Large intestine (tissue), 12 donors: ENCODE results near the gene SH3RF3. TPM values are rescaled to one million over a fixed set of nuclear protein-coding genes. Genes with fewer than 3 reads are reported as not detected.
A peak's percentile ranks its signal among the peaks of the same experiment; 100 is the strongest.

Experiments used
- DNase-seq, 2 donors: peaks; one replicate each; pipeline versions ENCODE4 v3.0.0 to v3.0.0-alpha.2; 2013
- H3K27ac ChIP-seq: one replicate; pipeline ENCODE4 v1.5.1; 2013; ENCODE audit warnings: low read length
- H3K27me3 ChIP-seq: 2 replicates; pipeline ENCODE4 v1.6.1; 2013; ENCODE audit warnings: low read length; ENCODE audit not compliant: control insufficient read depth, insufficient read depth
- H3K36me3 ChIP-seq: 2 replicates; pipeline ENCODE4 v1.6.1; 2013; ENCODE audit warnings: low read length; ENCODE audit not compliant: control insufficient read depth, insufficient read depth
- H3K4me1 ChIP-seq: one replicate; pipeline ENCODE4 v1.6.1; 2013; ENCODE audit warnings: low read length; ENCODE audit not compliant: control insufficient read depth, insufficient read depth
- H3K4me3 ChIP-seq: one replicate; pipeline ENCODE4 v1.5.1; 2013; ENCODE audit warnings: low read length
- H3K9me3 ChIP-seq: one replicate; pipeline ENCODE4 v1.6.1; 2013; ENCODE audit warnings: mild to moderate bottlenecking, low read depth, low read length, moderate library complexity; ENCODE audit not compliant: control insufficient read depth
- WGBS: methylation state at CpG from one replicate; pipeline ENCODE4 v1.1.5; 2013; ENCODE audit warnings: low lambda C conversion rate; ENCODE audit not compliant: insufficient coverage; 5-methylcytosine and 5-hydroxymethylcytosine counted together
- long read RNA-seq, 11 donors: transcript quantifications; one replicate each; lab custom pipeline, GENCODE V29; 2026
- polyA plus RNA-seq: library from polyadenylated mRNA; unstranded; fragments of 120-200 nt; gene quantifications from one replicate; pipeline ENCODE4 v1.2.1, GENCODE V29; 2013

Gene SH3RF3
- 3.0 TPM for polyA plus RNA-seq
- long read RNA-seq, donor 1, partial matches to known transcripts = 6 of 13 reads
- long read RNA-seq, donor 1, other reads (novel, unspliced or antisense) = 7 of 13 reads
- long read RNA-seq, donor 2 = 0 reads
- long read RNA-seq, donor 3 = 0 reads
- long read RNA-seq, donor 4 = 0 reads
- long read RNA-seq, donor 5 = 0 reads
- long read RNA-seq, donor 6 = 0 reads
- long read RNA-seq, donor 7, partial matches to known transcripts = 15 of 27 reads
- long read RNA-seq, donor 7, other reads (novel, unspliced or antisense) = 12 of 27 reads
- long read RNA-seq, donor 8 = 0 reads
- long read RNA-seq, donor 9 = 0 reads
- long read RNA-seq, donor 10 = 0 reads
- long read RNA-seq, donor 11 = 0 reads

GRCh38 chr2:109128616-109129355 lies at the start of gene SH3RF3:
TSS of gene SH3RF3 (plus strand) at chr2:109129205.
- no CpG with 5 or more reads among the region's 85 CpGs for WGBS
- DNase-seq = peak; percentile 5 to 62
- Histone ChIP-seq H3K36me3 (no peaks in the 10 kb centered on the region), H3K27ac (no peak within 1 kb of the TSS), H3K27me3 (peaks cover 66% of the 10 kb centered on the region), H3K4me3 (peak within 1 kb of the TSS; percentile 46), H3K9me3 (peaks cover 4% of the 10 kb centered on the region), H3K4me1 (peaks cover 3% of the 10 kb centered on the region)

- no peak overlapping the region for H3K27ac ChIP-seq
- H3K4me1 ChIP-seq = no peaks in the 10 kb centered on the region
- 100% methylated on average over 1 of the region's 6 CpGs for WGBS
- no peaks in the 10 kb centered on the region for H3K36me3 ChIP-seq
- no peak for DNase-seq
- no peaks in the 10 kb centered on the region for H3K27me3 ChIP-seq
- H3K4me3 ChIP-seq = no peak overlapping the region
- no peaks in the 10 kb centered on the region for H3K9me3 ChIP-seq
These were observed 49.4 kb upstream of the SH3RF3 start for GRCh38 chr2:109079590-109079989.

- H3K27ac ChIP-seq = no peak overlapping the region
- no peaks in the 10 kb centered on the region for H3K9me3 ChIP-seq
- DNase-seq = no peak
- no peaks in the 10 kb centered on the region for H3K36me3 ChIP-seq
- WGBS = no CpG with 5 or more reads among the region's 6 CpGs
- H3K4me1 ChIP-seq = no peaks in the 10 kb centered on the region
- no peaks in the 10 kb centered on the region for H3K27me3 ChIP-seq
- H3K4me3 ChIP-seq = no peak overlapping the region
These were observed 48.9 kb upstream of the SH3RF3 start for GRCh38 chr2:109080109-109080508.

- H3K27ac ChIP-seq = no peak overlapping the region
- no peaks in the 10 kb centered on the region for H3K4me1 ChIP-seq
- DNase-seq = no peak
- H3K4me3 ChIP-seq = no peak overlapping the region
- WGBS = no CpG with 5 or more reads among the region's 3 CpGs
- no peaks in the 10 kb centered on the region for H3K27me3 ChIP-seq
- no peaks in the 10 kb centered on the region for H3K36me3 ChIP-seq
- no peaks in the 10 kb centered on the region for H3K9me3 ChIP-seq
These were observed 48.2 kb upstream of the SH3RF3 start for GRCh38 chr2:109080757-109081156.

GRCh38 chr2:109081374-109081773 lies 47.6 kb upstream of the SH3RF3 start:
- H3K9me3 ChIP-seq = no peaks in the 10 kb centered on the region
- no peak for DNase-seq
- H3K27me3 ChIP-seq = no peaks in the 10 kb centered on the region
- no peak overlapping the region for H3K4me3 ChIP-seq
- no peak overlapping the region for H3K27ac ChIP-seq
- no peaks in the 10 kb centered on the region for H3K36me3 ChIP-seq
- no peaks in the 10 kb centered on the region for H3K4me1 ChIP-seq
- no CpG with 5 or more reads among the region's 8 CpGs for WGBS

GRCh38 chr2:109083771-109084170 lies 45.2 kb upstream of the SH3RF3 start:
- H3K9me3 ChIP-seq = no peaks in the 10 kb centered on the region
- WGBS = 40% methylated on average over 1 of the region's 4 CpGs
- no peaks in the 10 kb centered on the region for H3K4me1 ChIP-seq
- H3K27me3 ChIP-seq = no peaks in the 10 kb centered on the region
- H3K4me3 ChIP-seq = no peak overlapping the region
- DNase-seq = no peak
- H3K27ac ChIP-seq = no peak overlapping the region
- H3K36me3 ChIP-seq = no peaks in the 10 kb centered on the region

- H3K4me1 ChIP-seq = no peaks in the 10 kb centered on the region
- H3K27ac ChIP-seq = no peak overlapping the region
- H3K9me3 ChIP-seq = no peaks in the 10 kb centered on the region
- H3K36me3 ChIP-seq = no peaks in the 10 kb centered on the region
- H3K4me3 ChIP-seq = no peak overlapping the region
- no peaks in the 10 kb centered on the region for H3K27me3 ChIP-seq
- WGBS = no CpG with 5 or more reads among the region's 3 CpGs
- no peak for DNase-seq
These were observed 44.7 kb upstream of the SH3RF3 start for GRCh38 chr2:109084341-109084740.

GRCh38 chr2:109085912-109086742 lies 42.9 kb upstream of the SH3RF3 start:
- H3K36me3 ChIP-seq = no peaks in the 10 kb centered on the region
- no peak overlapping the region for H3K4me3 ChIP-seq
- 80% methylated on average over 1 of the region's 11 CpGs for WGBS
- no peaks in the 10 kb centered on the region for H3K9me3 ChIP-seq
- no peaks in the 10 kb centered on the region for H3K27me3 ChIP-seq
- no peaks in the 10 kb centered on the region for H3K4me1 ChIP-seq
- no peak for DNase-seq
- no peak overlapping the region for H3K27ac ChIP-seq

- no peak for DNase-seq
- Histone ChIP-seq H3K4me1 (no peaks in the 10 kb centered on the region), H3K36me3 (no peaks in the 10 kb centered on the region), H3K27ac (no peak overlapping the region), H3K27me3 (no peaks in the 10 kb centered on the region), H3K4me3 (no peak overlapping the region), H3K9me3 (no peaks in the 10 kb centered on the region)
- no CpG with 5 or more reads among the region's 2 CpGs for WGBS
These were observed 42.3 kb upstream of the SH3RF3 start for GRCh38 chr2:109086743-109087020.

- H3K36me3 ChIP-seq = no peaks in the 10 kb centered on the region
- no peaks in the 10 kb centered on the region for H3K27me3 ChIP-seq
- no peak overlapping the region for H3K4me3 ChIP-seq
- DNase-seq = no peak
- no CpG with 5 or more reads among the region's 11 CpGs for WGBS
- H3K4me1 ChIP-seq = no peaks in the 10 kb centered on the region
- no peaks in the 10 kb centered on the region for H3K9me3 ChIP-seq
- H3K27ac ChIP-seq = no peak overlapping the region
These were observed 41.8 kb upstream of the SH3RF3 start for GRCh38 chr2:109087055-109087663.
